GM19238 (cell line): ENCODE data around the gene SACS.

Experiments
- DNase-seq: peaks from one replicate; pipeline ENCODE4 v3.0.0; 2011; ENCODE audit warnings: low spot score; ENCODE audit not compliant: insufficient read length

SACS gene

DNA sequence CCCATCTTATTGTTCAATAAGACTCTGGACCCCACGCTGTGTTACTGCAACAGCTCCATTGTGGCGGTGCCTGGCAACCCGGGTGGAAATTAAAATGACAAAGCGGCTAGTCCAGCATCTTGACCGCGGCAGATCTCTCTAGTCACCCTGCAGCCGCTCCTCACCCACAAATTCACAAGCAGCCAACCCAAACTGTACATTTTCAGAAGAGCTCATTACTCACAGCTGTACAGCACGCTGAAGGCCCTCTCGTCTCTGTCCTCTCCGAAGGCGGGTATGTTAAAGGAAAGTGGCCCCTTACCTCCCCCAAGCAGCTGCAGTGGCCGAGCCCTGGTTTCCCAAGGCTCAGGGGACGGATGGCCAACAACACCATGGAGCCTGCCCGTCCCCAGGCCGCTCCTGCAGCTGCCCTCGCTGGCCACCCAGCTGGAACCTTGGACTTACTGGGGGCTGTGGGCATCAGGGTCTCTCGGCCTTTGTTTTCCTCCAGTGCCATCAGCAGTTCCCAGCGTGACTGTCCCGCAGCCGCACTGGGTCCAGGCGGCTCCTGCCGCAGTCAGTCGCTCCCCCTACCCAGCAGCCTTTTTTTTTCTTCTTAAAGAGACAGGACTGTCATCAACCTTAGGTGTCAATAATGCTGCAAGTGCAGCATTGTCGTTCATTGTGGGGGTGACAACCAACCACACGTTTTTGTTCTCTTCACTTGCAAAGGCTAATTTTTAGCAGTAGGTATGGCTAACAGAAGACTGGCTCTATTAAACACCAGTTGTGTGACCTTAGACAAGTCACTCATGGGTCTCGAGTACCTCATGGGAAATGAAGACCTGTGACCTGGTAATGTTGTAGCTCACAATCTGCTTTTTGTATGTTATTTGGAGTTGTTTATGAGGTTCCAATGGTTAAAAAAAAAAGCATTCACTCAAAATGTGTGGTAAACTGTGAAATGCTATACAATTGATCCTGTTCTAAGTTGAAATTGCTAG, at the start of gene SACS:
Gene SACS (minus strand): TSS at position 532 of the 983 bp plus-strand sequence. CDS start 22,463 bp downstream, outside the sequence.
- no peak for DNase-seq

DNA sequence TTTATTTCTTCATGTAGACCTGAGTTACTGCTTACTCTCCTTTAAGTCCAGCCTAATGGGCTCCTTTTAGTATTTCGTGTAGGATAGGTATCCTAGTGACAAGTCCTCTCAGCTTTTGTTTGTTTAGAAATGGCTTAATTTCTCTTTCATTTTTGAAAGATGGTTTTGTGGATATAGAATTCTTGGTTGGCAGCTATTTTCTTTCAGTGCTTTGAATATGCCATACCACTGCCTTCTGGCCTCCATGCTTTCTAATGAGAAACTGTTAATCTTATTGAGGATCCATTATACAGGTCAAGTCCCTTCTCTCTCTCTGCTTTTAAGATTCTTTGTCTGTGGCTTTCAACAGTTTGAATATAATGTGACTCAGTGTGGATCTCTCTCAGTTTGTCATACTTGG, 46.8 kb upstream of the SACS start:
- DNase-seq = no peak

- DNase-seq = no peak
Measured at GRCh38 chr13:23477101-23477500, 43.6 kb upstream of the SACS start.

GRCh38 chr13:23473221-23473620, 39.7 kb upstream of the SACS start:
- no peak for DNase-seq

- no peak for DNase-seq
Measured at GRCh38 chr13:23472189-23472588, 38.7 kb upstream of the SACS start.

- no peak for DNase-seq
Measured at GRCh38 chr13:23470790-23471614, 37.5 kb upstream of the SACS start.

DNA sequence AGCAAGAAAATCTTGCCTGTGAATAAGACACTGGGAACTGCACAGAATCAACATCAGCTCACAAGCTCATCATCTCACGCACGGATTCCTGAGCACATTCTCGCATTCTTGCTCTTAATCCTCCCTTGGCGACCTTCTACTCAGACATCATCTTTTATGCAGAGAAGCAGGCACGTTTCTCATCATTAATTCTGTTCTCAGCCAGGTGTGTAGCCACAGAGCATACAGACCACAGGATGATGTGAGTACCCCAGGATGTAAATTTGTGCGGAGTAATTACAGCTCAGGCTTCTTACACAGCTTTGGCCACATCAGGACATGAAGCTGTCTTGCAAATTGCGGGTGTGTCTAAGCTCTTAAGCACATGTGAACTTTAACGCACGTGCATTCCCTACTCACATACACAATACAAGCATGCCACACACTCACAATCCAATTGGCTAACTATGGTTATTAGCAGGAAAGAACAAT, 36.5 kb upstream of the SACS start:
- no peak for DNase-seq

DNA sequence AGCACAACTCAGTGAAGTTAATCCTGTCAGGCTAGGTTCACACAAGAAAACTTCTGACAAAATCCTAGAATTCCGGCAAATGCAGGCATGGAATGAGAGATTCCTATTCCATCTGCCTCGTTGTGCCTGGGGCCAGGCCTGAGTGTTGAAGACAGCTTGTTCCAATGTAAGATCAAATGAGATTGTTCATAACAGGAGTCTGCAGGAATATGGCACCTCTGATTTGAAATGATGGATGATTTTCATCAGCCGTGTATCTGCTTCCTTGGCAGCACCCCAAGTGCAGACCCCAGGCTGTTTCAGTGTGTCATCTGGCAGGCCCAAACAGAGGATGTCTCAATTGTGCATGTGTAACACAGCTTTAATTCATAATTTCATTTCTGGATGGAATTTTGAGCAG, 35.3 kb upstream of the SACS start:
- no peak for DNase-seq

DNA sequence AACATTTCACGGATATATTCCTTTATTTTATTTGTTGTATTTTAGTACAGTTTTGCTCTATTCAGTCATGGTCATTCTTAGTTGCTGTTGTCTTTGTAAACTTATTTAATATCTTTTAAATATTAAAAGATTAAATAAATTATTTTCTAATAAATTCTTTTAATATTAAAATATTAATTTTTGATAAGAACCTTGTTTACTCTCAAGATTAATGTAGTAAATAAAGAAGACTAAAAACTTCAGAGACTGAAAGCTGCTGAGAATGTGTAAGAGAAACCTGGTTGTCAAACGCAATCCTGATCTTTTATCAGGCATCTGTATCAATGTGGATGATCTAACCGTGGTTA, 34.4 kb upstream of the SACS start:
- DNase-seq = no peak

DNA sequence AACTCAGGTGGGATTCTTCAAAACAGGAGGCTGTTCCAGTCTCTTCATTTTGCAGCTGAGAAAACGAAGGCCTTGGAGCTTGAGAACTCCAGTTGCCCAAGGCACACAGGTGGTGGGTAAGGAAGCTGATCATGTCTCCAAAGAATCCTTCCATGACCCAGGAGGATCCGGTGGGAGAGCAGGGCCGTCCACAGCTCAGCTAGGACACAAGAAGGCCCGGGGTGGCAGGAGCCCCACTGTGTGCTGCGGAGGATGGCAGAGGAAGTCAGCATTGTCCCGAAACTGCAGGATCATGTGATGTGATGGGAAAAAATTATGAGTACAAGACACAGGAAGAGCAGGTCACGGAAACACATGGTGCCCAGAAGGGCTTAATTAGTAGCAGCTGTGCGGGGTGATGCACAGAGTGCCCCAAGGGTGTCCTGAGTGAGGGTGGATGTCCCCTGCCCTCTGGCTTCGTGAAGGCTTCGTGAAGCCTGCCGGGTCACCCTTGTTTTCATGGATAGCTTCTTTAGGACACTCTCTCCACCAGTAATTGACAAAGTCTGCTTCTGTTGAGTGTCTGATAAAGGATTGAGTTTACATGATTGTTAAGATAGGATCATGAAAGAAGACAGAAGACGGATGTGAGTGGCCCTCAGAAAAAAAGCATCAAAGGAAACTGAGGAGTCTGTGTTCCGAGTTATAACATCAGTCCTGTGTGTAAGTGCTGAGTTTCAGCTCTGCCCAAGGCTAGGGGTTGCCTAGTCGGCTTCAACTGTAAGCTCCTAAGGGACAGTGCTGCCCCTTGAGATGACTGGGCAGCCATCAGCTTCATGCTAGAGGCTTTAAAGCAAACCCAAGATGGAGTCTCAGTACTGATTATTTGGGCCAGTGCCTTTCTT, 33.8 kb upstream of the SACS start:
- no peak for DNase-seq

- peak; percentile 63 for DNase-seq
Measured at GRCh38 chr13:23466144-23467002, 32.9 kb upstream of the SACS start.

DNA sequence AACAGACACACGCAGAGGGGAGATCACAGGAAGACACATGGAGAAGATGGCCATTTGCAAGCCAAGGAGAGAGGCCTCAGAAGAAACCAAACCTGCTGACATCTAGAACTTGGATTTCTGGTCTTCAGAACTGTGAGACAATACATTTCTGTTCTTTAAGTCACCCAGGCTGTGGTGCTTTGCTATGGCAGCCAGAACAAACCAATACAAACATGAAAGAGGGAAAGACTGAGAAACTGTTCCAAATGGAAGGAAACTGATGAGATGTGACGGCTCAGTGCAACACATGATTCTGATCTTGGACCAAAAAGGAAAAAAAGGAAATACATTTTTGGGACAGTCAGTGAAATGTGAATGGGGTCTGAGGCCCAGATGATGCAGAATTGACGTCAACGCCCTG, 30.2 kb upstream of the SACS start:
- no peak for DNase-seq

DNA sequence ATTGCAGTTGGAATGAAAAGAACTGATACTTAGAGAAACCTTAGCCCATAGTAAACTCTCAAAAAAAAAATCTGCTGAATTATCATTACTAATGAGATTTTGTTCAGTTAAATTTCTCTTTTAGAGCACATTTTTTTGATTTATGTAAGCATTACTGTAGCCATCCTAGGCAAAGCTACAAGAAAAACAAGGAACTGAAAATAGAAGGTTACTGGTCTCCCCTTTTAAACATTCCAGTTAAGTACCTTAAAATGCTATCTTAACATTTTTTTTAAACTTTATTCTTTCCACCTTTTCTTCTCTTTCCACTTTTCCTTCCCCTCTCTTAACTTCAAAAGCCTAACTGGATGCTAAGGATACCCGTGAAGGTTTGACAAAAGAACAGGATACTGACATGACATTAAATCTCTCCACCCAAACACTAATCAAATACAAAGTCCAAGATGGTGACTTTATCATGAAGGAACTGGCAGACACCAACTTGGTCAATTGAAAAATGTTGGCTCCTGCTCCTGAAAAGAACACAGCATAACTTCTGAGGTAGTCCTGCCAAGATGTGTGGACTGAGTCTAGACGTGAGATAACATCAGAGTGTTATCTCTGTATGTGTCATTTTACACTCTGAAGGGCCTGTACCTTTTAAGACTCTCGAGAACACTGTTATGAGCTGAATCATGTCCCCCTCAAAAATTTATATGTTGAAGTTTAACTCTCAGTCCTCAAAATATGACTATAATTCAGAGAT, 29.5 kb upstream of the SACS start:
- DNase-seq = no peak

DNA sequence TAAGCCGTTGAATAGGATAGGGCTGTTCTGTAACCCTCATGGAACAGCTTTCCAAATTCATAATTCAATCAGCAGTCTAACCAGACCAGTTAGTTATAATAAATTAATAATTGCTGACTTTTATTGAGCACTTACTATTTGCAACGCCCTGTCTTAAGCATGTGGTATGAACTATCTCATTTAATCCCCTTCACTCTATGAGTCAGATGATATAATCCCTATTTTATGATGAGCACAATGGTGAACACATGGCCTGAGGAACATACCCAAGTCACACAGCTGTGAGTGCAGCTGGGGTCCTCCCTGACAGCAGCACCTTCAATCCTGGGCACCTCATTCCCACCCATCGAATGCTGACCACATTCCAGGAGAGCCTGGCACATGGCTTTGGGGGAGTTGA, 28.0 kb upstream of the SACS start:
- DNase-seq = no peak

DNA sequence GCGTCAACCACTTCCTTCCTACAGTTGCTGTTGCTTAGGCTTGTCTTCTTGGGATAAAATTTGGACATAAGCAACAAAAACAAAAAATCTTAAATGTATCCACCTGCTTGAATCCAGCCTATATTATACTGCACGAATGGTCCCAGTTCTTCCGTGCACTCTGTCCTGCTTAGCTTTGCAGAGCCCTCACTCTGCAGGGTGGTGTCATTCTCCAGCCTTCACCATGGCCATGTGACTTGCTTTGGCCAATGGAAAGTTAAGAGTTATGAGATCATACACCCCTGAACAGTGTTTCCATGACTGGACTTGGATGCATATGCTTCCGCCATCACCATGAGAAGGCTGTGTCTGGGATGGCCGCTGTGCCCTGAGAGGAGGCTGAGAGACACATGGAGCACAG, 27.4 kb upstream of the SACS start:
- no peak for DNase-seq

DNA sequence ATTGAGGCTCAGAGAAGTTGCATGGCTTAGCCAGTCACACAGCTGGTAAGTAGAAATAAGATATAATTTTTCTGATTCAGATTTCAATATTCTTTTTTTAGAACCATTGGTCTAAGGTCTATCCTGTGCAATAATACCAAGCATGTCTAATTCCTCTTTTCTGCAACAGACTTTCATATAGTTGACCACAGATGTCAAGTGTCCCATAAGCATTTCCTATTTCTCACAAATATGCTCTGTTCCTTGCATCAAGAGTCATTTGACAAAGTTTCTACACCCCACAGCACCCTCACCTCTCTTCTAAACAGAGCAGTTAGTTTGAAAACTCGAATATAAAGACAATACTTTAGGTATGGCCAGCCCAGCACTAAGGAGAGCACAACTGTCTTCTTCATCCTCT, 26.8 kb upstream of the SACS start:
- DNase-seq = peak; percentile 27

GRCh38 chr13:23458989-23459388, 25.5 kb upstream of the SACS start:
- DNase-seq = no peak

- no peak for DNase-seq
Measured at GRCh38 chr13:23456437-23457210, 23.1 kb upstream of the SACS start.
